ENCODE measurements around the gene CBL.

- no peak for TF ChIP-seq CTCF (conservative IDR thresholded peaks at IDR 0.05 in 1 of 2, IDR thresholded peaks at IDR 0.05 in 1 of 2; ENCODE audit: extremely low read depth in 1 of 2, insufficient read depth in 1 of 2, low read depth in 1 of 2, low read length in 2 of 2)
- no peak for TF ChIP-seq EZH2 (IDR thresholded peaks at IDR 0.05; ENCODE audit: borderline replicate concordance, low read length)
These were observed 23.1 kb downstream of the CBL start for GRCh38 chr11:119229288-119229672.
